Measurements from ENCODE around the gene MTRR.

MTRR gene

GRCh38 chr5:7869474-7870136, 657 bp downstream of the MTRR start:
- Histone ChIP-seq H3K27me3 (ENCODE audit: low read depth, low read length) (no peaks in the 10 kb centered on the region), H3K4me1 (ENCODE audit: low read length) (peaks cover 43% of the 10 kb centered on the region), H2AFZ (ENCODE audit: low read depth, low read length) (no peak overlapping the region)

GRCh38 chr5:7871653-7872052, 2.7 kb downstream of the MTRR start:
- no peak overlapping the region for H3K9ac ChIP-seq (ENCODE audit: low read length)
- no peaks in the 10 kb centered on the region for H3K27me3 ChIP-seq (ENCODE audit: low read depth, low read length)
- H3K4me2 ChIP-seq (ENCODE audit: low read length): peak overlapping the region; percentile 88
- TF ChIP-seq EZH2phosphoT487 (IDR thresholded peaks at IDR 0.05; ENCODE audit: low read depth) (no peak), CTCF (IDR thresholded peaks at IDR 0.05; ENCODE audit: low read depth, low read length) (no peak)
- peaks cover 90% of the 10 kb centered on the region for H3K79me2 ChIP-seq (ENCODE audit: low read length)
- H3K4me1 ChIP-seq (ENCODE audit: low read length): peaks cover 53% of the 10 kb centered on the region
- H3K27ac ChIP-seq (ENCODE audit: low read length): no peak overlapping the region; the same call in 1 of the 2 replicates
- no peaks in the 10 kb centered on the region for H3K9me3 ChIP-seq (ENCODE audit: insufficient read depth, low read length)
- H4K20me1 ChIP-seq (ENCODE audit: insufficient read depth, low read length): peaks cover 51% of the 10 kb centered on the region
- no peak overlapping the region for H2AFZ ChIP-seq (ENCODE audit: low read depth, low read length)
- peaks cover 41% of the 10 kb centered on the region for H3K36me3 ChIP-seq (replicated peaks; ENCODE audit: low read depth, low read length)
- H3K4me3 ChIP-seq (ENCODE audit: low read length): no peak overlapping the region

More at GRCh38 chr5:7869474-7870136, 657 bp downstream of the MTRR start:
- peak overlapping the region; percentile 54 for H3K27ac ChIP-seq (ENCODE audit: low read length)
- peaks cover 23% of the 10 kb centered on the region for H3K36me3 ChIP-seq (replicated peaks; ENCODE audit: low read depth, low read length)
- H4K20me1 ChIP-seq (ENCODE audit: insufficient read depth, low read length): peaks cover 42% of the 10 kb centered on the region
- peaks cover 81% of the 10 kb centered on the region for H3K79me2 ChIP-seq (ENCODE audit: low read length)
- peak overlapping the region; percentile 91 for H3K9ac ChIP-seq (ENCODE audit: low read length)
- peak overlapping the region; percentile 93 for H3K4me3 ChIP-seq (ENCODE audit: low read length)
- H3K4me2 ChIP-seq (ENCODE audit: low read length): peak overlapping the region; percentile 88
- no peaks in the 10 kb centered on the region for H3K9me3 ChIP-seq (ENCODE audit: insufficient read depth, low read length)
- TF ChIP-seq EZH2phosphoT487 (IDR thresholded peaks at IDR 0.05; ENCODE audit: low read depth) (no peak), CTCF (IDR thresholded peaks at IDR 0.05; ENCODE audit: low read depth, low read length) (no peak)

GRCh38 chr5:7872517-7873130, 3.7 kb downstream of the MTRR start:
- Histone ChIP-seq H3K9me3 (ENCODE audit: insufficient read depth, low read length) (no peaks in the 10 kb centered on the region), H3K27me3 (ENCODE audit: low read depth, low read length) (no peaks in the 10 kb centered on the region), H3K27ac (ENCODE audit: low read length) (peak overlapping the region; percentile 35), H3K4me3 (ENCODE audit: low read length) (peak overlapping the region; percentile 34), H3K36me3 (replicated peaks; ENCODE audit: low read depth, low read length) (peaks cover 42% of the 10 kb centered on the region), H4K20me1 (ENCODE audit: insufficient read depth, low read length) (peaks cover 58% of the 10 kb centered on the region), H3K4me1 (ENCODE audit: low read length) (peaks cover 61% of the 10 kb centered on the region), H3K4me2 (ENCODE audit: low read length) (peak overlapping the region; percentile 88), H3K79me2 (ENCODE audit: low read length) (peaks cover 85% of the 10 kb centered on the region), H2AFZ (ENCODE audit: low read depth, low read length) (no peak overlapping the region), H3K9ac (ENCODE audit: low read length) (no peak overlapping the region; the same call in 1 of the 2 replicates)
- TF ChIP-seq EZH2phosphoT487 (IDR thresholded peaks at IDR 0.05; ENCODE audit: low read depth) (no peak), CTCF (IDR thresholded peaks at IDR 0.05; ENCODE audit: low read depth, low read length) (no peak)

- Histone ChIP-seq H3K27ac (ENCODE audit: low read length) (peak overlapping the region; percentile 35), H3K79me2 (ENCODE audit: low read length) (peaks cover 82% of the 10 kb centered on the region), H3K9me3 (ENCODE audit: insufficient read depth, low read length) (no peaks in the 10 kb centered on the region), H3K36me3 (replicated peaks; ENCODE audit: low read depth, low read length) (peaks cover 48% of the 10 kb centered on the region), H3K4me3 (ENCODE audit: low read length) (peak overlapping the region; percentile 34), H3K4me1 (ENCODE audit: low read length) (peaks cover 64% of the 10 kb centered on the region), H3K9ac (ENCODE audit: low read length) (no peak overlapping the region), H2AFZ (ENCODE audit: low read depth, low read length) (no peak overlapping the region), H3K4me2 (ENCODE audit: low read length) (peak overlapping the region; percentile 88), H3K27me3 (ENCODE audit: low read depth, low read length) (no peaks in the 10 kb centered on the region), H4K20me1 (ENCODE audit: insufficient read depth, low read length) (peaks cover 64% of the 10 kb centered on the region)
- TF ChIP-seq EZH2phosphoT487 (IDR thresholded peaks at IDR 0.05; ENCODE audit: low read depth): no peak
- no peak for TF ChIP-seq CTCF (IDR thresholded peaks at IDR 0.05; ENCODE audit: low read depth, low read length)
Observed at GRCh38 chr5:7873216-7873615, 4.3 kb downstream of the MTRR start.

Data from OCI-LY3 (cell line).